NCI-H82 treated with DMSO at 0.1 percent for 48 hours (cell line): ENCODE measurements around the gene OR5AC2.

Experiments
- DNase-seq: peaks from one replicate; lab custom pipeline; 2025; ENCODE audit not compliant: unreplicated experiment; lab: John Stamatoyannopoulos, UW

OR5AC2 gene

GRCh38 chr3:98086873-98087272 is at the start of gene OR5AC2:
Gene OR5AC2, plus strand, starts transcription at chr3:98087173. Its CDS starts 0 bp downstream, at chr3:98087173.
- no peak for DNase-seq

- DNase-seq: peak; percentile 90
Observed at GRCh38 chr3:98038286-98038685, 48.7 kb upstream of the OR5AC2 start.

GRCh38 chr3:98038876-98039275 is 48.1 kb upstream of the OR5AC2 start:
- no peak for DNase-seq

GRCh38 chr3:98039322-98040024 is 47.5 kb upstream of the OR5AC2 start:
- DNase-seq: peak; percentile 94

- DNase-seq: no peak
Observed at GRCh38 chr3:98041350-98041749, 45.6 kb upstream of the OR5AC2 start.

- no peak for DNase-seq
Observed at GRCh38 chr3:98048586-98048985, 38.4 kb upstream of the OR5AC2 start.

GRCh38 chr3:98049271-98049670 is 37.7 kb upstream of the OR5AC2 start:
- no peak for DNase-seq

GRCh38 chr3:98056035-98056434 is 30.9 kb upstream of the OR5AC2 start:
- no peak for DNase-seq

- no peak for DNase-seq
Observed at GRCh38 chr3:98057631-98058030, 29.3 kb upstream of the OR5AC2 start.

GRCh38 chr3:98058244-98058960 is 28.6 kb upstream of the OR5AC2 start:
- no peak for DNase-seq

- no peak for DNase-seq
Observed at GRCh38 chr3:98068824-98069223, 18.1 kb upstream of the OR5AC2 start.

- DNase-seq: peak; percentile 61
Observed at GRCh38 chr3:98070840-98071239, 16.1 kb upstream of the OR5AC2 start.

GRCh38 chr3:98073486-98073885 is 13.5 kb upstream of the OR5AC2 start:
- no peak for DNase-seq

GRCh38 chr3:98095882-98096281 is 8.9 kb downstream of the OR5AC2 start:
- no peak for DNase-seq

GRCh38 chr3:98099848-98100247 is 12.9 kb downstream of the OR5AC2 start:
- peak; percentile 15 for DNase-seq

- no peak for DNase-seq
Observed at GRCh38 chr3:98108162-98108561, 21.2 kb downstream of the OR5AC2 start.

- DNase-seq: no peak
Observed at GRCh38 chr3:98109807-98110549, 23.0 kb downstream of the OR5AC2 start.

GRCh38 chr3:98110550-98110908 is 23.6 kb downstream of the OR5AC2 start:
- DNase-seq: no peak

- DNase-seq: no peak
Observed at GRCh38 chr3:98114264-98114663, 27.3 kb downstream of the OR5AC2 start.

GRCh38 chr3:98115717-98116116 is 28.7 kb downstream of the OR5AC2 start:
- DNase-seq: no peak

GRCh38 chr3:98130421-98130820 is 43.4 kb downstream of the OR5AC2 start, which contains the start of gene OR5H1:
Gene OR5H1, plus strand, starts transcription at chr3:98130721. Its CDS starts 1,977 bp downstream, at chr3:98132698.
- no peak for DNase-seq

GRCh38 chr3:98136631-98137030 is 49.7 kb downstream of the OR5AC2 start:
- DNase-seq: no peak
